ENCODE data around the gene MORC2.
A peak's percentile ranks its signal among the peaks of the same experiment; 100 is the strongest.

DNA sequence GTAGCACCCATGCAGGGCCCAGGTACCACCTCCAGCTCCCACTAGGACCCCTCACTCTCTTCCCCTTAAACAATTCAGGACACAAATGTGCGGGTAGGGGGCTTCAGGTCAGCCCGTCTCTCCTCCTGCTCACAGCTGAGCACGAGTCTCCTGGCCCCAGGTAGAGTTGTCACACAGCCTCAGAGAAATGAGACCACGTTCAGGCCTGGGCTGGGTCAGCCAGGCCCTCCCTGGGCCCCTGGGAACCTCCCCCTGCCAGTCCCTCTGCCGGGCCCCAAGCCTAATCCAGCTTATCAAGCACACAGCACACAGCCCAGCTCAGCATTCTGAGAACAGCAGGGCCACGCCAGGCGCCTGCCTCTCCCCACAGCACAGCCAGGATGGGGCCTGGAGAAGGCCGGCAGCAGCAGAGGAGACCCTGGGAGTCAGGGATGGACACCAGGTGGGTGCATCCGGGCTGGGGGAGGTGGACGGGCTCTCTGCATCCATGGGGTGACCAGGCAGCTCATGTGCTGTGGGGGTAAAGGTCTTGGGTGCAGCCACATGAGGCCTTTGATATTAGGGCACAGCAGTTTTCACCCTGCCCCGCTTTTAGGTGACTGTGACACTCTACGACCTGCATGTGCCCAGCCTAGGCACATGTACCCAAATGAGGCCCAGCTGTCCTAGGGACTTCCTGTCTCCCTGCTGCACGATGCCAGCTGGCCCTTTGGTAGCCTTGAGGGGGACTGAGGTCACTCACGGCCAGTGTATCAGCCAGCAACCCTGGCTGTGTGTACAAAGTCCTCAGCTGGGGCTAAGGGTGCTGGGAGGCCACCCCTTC is 87.0 kb downstream of the MORC2 start:
- TF ChIP-seq POLR2AphosphoS5 (IDR thresholded peaks at IDR 0.05): peak in 1 of 3 donors; percentile 11
- TF ChIP-seq, protein P1, sequence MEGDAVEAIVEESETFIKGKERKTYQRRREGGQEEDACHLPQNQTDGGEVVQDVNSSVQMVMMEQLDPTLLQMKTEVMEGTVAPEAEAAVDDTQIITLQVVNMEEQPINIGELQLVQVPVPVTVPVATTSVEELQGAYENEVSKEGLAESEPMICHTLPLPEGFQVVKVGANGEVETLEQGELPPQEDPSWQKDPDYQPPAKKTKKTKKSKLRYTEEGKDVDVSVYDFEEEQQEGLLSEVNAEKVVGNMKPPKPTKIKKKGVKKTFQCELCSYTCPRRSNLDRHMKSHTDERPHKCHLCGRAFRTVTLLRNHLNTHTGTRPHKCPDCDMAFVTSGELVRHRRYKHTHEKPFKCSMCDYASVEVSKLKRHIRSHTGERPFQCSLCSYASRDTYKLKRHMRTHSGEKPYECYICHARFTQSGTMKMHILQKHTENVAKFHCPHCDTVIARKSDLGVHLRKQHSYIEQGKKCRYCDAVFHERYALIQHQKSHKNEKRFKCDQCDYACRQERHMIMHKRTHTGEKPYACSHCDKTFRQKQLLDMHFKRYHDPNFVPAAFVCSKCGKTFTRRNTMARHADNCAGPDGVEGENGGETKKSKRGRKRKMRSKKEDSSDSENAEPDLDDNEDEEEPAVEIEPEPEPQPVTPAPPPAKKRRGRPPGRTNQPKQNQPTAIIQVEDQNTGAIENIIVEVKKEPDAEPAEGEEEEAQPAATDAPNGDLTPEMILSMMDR (IDR thresholded peaks at IDR 0.05 in 8 of 11, conservative IDR thresholded peaks at IDR 0.05 in 3 of 11): no peak
